Panc1 (cell line): ENCODE data around the gene FPR1. TPM values are rescaled to one million over a fixed set of nuclear protein-coding genes. Genes with fewer than 3 reads are reported as not detected.

ENCODE experiments used
- ATAC-seq: fragments of 200-7000 bp; cut with Tn5 transposase; 2 replicates; pipeline ENCODE4 v1.9.1; 2020; ENCODE audit warnings: mild to moderate bottlenecking, moderate library complexity
- BruUV-seq: library from RNA; stranded (reverse); fragments of 400-500 nt; replicated peaks from 2 replicates; lab custom pipeline; 2021; lab: Mats Ljungman, UMichigan
- CTCF ChIA-PET: fragments of 300-600 bp; sonication (Branson Sonifier 250); formaldehyde crosslinking; loops from one replicate; lab custom pipeline; 2022; ENCODE audit warnings: antibody characterized with exemption; lab: Charles Lee
- POLR2A ChIA-PET: fragments of 300-600 bp; sonication (Branson Sonifier 250); formaldehyde crosslinking; loops from one replicate; lab custom pipeline; 2022; ENCODE audit warnings: antibody characterized with exemption; lab: Charles Lee
- DNase-seq: peaks from one replicate; pipeline ENCODE4 v3.0.0-alpha.2; 2010; ENCODE audit warnings: low read depth, low spot score
- H3K27ac ChIP-seq: 2 replicates; pipeline ENCODE4 v1.5.1; 2011; ENCODE audit warnings: mild to moderate bottlenecking, low read length, inconsistent platforms
- H3K27me3 ChIP-seq: fragments of 200-500 bp; sonication (Bioruptor generic); 2 replicates; pipeline ENCODE4 v1.6.0; 2014; ENCODE audit warnings: low read length, inconsistent platforms; ENCODE audit not compliant: control insufficient read depth, insufficient read depth
- H3K36me3 ChIP-seq: fragments of 200-500 bp; sonication (Bioruptor generic); 2 replicates; pipeline ENCODE4 v1.5.1; 2014; ENCODE audit warnings: inconsistent platforms, mild to moderate bottlenecking, low read length, moderate library complexity; ENCODE audit not compliant: control insufficient read depth, insufficient read depth
- H3K4me1 ChIP-seq: 2 replicates; pipeline ENCODE4 v1.5.1; 2011; ENCODE audit warnings: inconsistent platforms, mild to moderate bottlenecking, low read length, moderate library complexity; ENCODE audit not compliant: control insufficient read depth, insufficient read depth
- H3K4me3 ChIP-seq, 2 experiments: 2 replicates each; pipeline ENCODE4 v1.5.1; 2011 to 2012; ENCODE audit warnings: low read depth in 2 of 2, low read length in 2 of 2, mild to moderate bottlenecking in 2 of 2, inconsistent platforms in 1 of 2, moderate library complexity in 1 of 2
- H3K9me3 ChIP-seq: fragments of 200-500 bp; sonication (Bioruptor generic); 2 replicates; pipeline ENCODE4 v1.5.1; 2014; ENCODE audit warnings: low read depth, mild to moderate bottlenecking, inconsistent platforms, low read length, moderate library complexity; ENCODE audit not compliant: control insufficient read depth, insufficient read depth
- CTCF ChIP-seq: fragments of 450-650 bp; IDR thresholded peaks from 2 replicates; pipeline ENCODE4 v1.5.1; 2017; ENCODE audit warnings: mild to moderate bottlenecking
- POLR2AphosphoS5 ChIP-seq: IDR thresholded peaks from 2 replicates; pipeline ENCODE4 v1.6.1; 2012; ENCODE audit warnings: mild to moderate bottlenecking, low read depth, low read length, moderate library complexity
- REST ChIP-seq, 2 experiments: IDR thresholded peaks; 2 replicates each; pipeline ENCODE4 v1.6.1; 2011 to 2012; ENCODE audit warnings: low read depth in 2 of 2, control low read depth in 1 of 2, low read length in 1 of 2, mild to moderate bottlenecking in 1 of 2, moderate library complexity in 1 of 2; ENCODE audit not compliant: insufficient read depth in 1 of 2
- SIN3A ChIP-seq: IDR thresholded peaks from 2 replicates; pipeline ENCODE4 v1.6.1; 2012; ENCODE audit warnings: low read depth, mild to moderate bottlenecking, low read length, moderate library complexity, borderline replicate concordance; ENCODE audit not compliant: insufficient read depth
- TCF7L2 ChIP-seq: IDR thresholded peaks from 2 replicates; pipeline ENCODE4 v1.6.1; 2011; ENCODE audit warnings: mild to moderate bottlenecking, low read depth, low read length, inconsistent platforms
- in situ Hi-C: cut with HindIII; loops from 2 replicates; pipeline ENCODE4 v1.10.0; 2016; ENCODE audit warnings: low sequenced_read_pairs, low pct_unique_long_range_greater_than_20kb
- intact Hi-C: fragments of 100-400 bp; cut with micrococcal nuclease; formaldehyde crosslinking; loops from one replicate; pipeline ENCODE4 v1.10.0; 2022; ENCODE audit not compliant: unreplicated experiment
- total RNA-seq: library from RNA; stranded (reverse); gene quantifications from one replicate; pipeline ENCODE4 v1.2.1, GENCODE V29; 2021; ENCODE audit not compliant: unreplicated experiment

FPR1 gene
- total RNA-seq, 1 experiment from 2014 or later: not detected

GRCh38 chr19:51781999-51782398 is 30.3 kb upstream of the FPR1 start:
- in situ Hi-C loops: no loop called here
- DNase-seq (no peak), ATAC-seq (no peak)
- intact Hi-C loops: no loop called here
- no peak for TF ChIP-seq POLR2AphosphoS5
- TF ChIP-seq SIN3A: no peak
- no peak for TF ChIP-seq TCF7L2
- no peak for TF ChIP-seq CTCF
- no peak for TF ChIP-seq REST (IDR thresholded peaks at IDR 0.05; ENCODE audit: insufficient read depth in 1 of 2, low read depth in 2 of 2, low read length in 1 of 2)
- BruUV-seq: no TSS peak
- Histone ChIP-seq H3K36me3 (no peaks in the 10 kb centered on the region), H3K9me3 (no peaks in the 10 kb centered on the region), H3K4me1 (no peaks in the 10 kb centered on the region), H3K4me3 (no peak overlapping the region), H3K27me3 (no peaks in the 10 kb centered on the region), H3K27ac (no peak overlapping the region)
- POLR2A ChIA-PET: no interaction called here
- CTCF ChIA-PET: no interaction called here

- Histone ChIP-seq H3K27me3 (no peaks in the 10 kb centered on the region), H3K27ac (no peak overlapping the region), H3K4me3 (no peak overlapping the region), H3K9me3 (no peaks in the 10 kb centered on the region), H3K36me3 (no peaks in the 10 kb centered on the region), H3K4me1 (no peaks in the 10 kb centered on the region)
- no peak for DNase-seq
- intact Hi-C loops (no loop called here), in situ Hi-C loops (no loop called here)
- ChIA-PET CTCF (no interaction called here), POLR2A (no interaction called here)
- BruUV-seq: no TSS peak
- TF ChIP-seq CTCF: no peak
- TF ChIP-seq POLR2AphosphoS5: no peak
- ATAC-seq: no peak
Observed at GRCh38 chr19:51780270-51780669, 28.6 kb upstream of the FPR1 start.

- no peak for TF ChIP-seq REST (IDR thresholded peaks at IDR 0.05; ENCODE audit: insufficient read depth in 1 of 2, low read depth in 2 of 2, low read length in 1 of 2)
- TF ChIP-seq CTCF: no peak
- TF ChIP-seq POLR2AphosphoS5: no peak
- TF ChIP-seq TCF7L2: no peak
- no peak for TF ChIP-seq SIN3A
- BruUV-seq: no TSS peak
- ChIA-PET CTCF (no interaction called here), POLR2A (no interaction called here)
- intact Hi-C loops (loop anchor here (5.0 kb wide), 1 partner anchor 67 kb away; no protein-coding TSS in a partner anchor), in situ Hi-C loops (no loop called here)
- Histone ChIP-seq H3K36me3 (no peaks in the 10 kb centered on the region), H3K27me3 (0 out of 2 replicates have a peak, but pooled peaks cover 2% of the 10 kb centered on the region), H3K27ac (no peak overlapping the region), H3K4me1 (no peaks in the 10 kb centered on the region), H3K4me3 (no peak overlapping the region), H3K9me3 (no peaks in the 10 kb centered on the region)
- DNase-seq (no peak), ATAC-seq (no peak)
Observed at GRCh38 chr19:51779703-51780102, 28.0 kb upstream of the FPR1 start.
